ENCODE data around the gene ADCY3. TPM values are rescaled to one million over a fixed set of nuclear protein-coding genes. Genes with fewer than 3 reads are reported as not detected.
A peak's percentile ranks its signal among the peaks of the same experiment; 100 is the strongest.

The ADCY3 gene
- total and polyA plus RNA-seq, 2 of the 13 experiments (the other 11 are each of a cell fraction or from before 2014, with no cell fraction given): 0.11 to 0.61 TPM

DNA sequence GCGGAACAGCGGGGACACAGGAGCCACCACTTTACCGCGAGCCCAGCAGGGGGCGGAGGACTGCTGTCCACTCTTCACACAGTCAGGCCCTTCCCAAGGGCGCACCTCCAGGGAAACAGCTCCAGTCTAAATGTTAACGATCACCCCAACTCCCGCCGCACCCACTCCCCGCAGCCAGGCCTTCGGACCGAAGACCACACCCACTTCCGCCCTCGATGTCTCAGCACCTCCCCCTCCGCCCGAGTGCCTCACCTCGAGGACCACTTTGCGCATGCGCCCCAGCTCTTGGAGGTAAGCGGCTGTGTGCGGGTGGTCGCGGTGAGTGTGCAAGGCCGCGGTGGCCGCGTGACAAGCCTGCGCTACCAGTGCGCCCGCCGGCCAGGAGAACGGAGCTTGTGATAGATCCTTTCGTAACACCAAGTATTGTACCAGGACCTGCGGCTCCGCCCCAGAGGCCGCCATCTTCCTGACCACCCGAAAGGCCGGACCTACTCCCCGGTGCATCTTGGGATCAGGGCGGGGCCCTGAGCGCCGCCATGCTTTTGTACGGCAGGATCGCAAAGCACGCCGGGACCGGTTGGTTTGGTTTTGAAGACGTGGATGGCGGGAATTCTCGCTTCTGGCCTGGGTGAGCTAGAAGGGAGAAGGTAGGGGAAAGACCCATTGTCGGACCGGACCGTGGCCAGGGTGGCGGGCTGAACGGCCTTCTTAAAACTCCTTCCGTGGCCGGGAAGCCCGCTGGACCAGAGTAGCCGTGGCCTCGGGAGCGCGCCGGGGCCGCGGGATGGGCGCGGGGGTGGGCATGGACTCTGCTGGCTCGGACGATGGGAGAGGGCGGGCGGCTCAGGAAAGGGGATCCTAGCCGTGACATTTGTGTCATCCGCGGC, 126.9 kb downstream of the ADCY3 start, which contains the start of the genes CENPO and PTRHD1 (continued):
- TF ChIP-seq ZFY (CRISPR knock-in tag; IDR thresholded peaks at IDR 0.05) (peak; percentile 98), NFE2 (CRISPR knock-in tag; IDR thresholded peaks at IDR 0.05) (no peak; the same call in 1 of the 2 replicates), ZNF354B (CRISPR knock-in tag; IDR thresholded peaks at IDR 0.05) (no peak), DR1 (CRISPR knock-in tag; IDR thresholded peaks at IDR 0.05) (peak; percentile 98), ONECUT2 (CRISPR knock-in tag; IDR thresholded peaks at IDR 0.05) (no peak; the same call in 1 of the 2 replicates), ISL2 (CRISPR knock-in tag; IDR thresholded peaks at IDR 0.05) (peak; percentile 47), ZNF224 (CRISPR knock-in tag; IDR thresholded peaks at IDR 0.05) (peak; percentile 57; the same call in 1 of the 2 replicates), PRPF4 (IDR thresholded peaks at IDR 0.05; ENCODE audit: low read depth, low read length, poor library complexity, severe bottlenecking) (no peak), AGO2 (optimal IDR thresholded peaks at IDR 0.05; ENCODE audit: low read depth, low read length) (peak; percentile 85), ZFP37 (CRISPR knock-in tag; IDR thresholded peaks at IDR 0.05; ENCODE audit: borderline replicate concordance) (peak; percentile 56), CCDC6 (CRISPR knock-in tag; IDR thresholded peaks at IDR 0.05) (peak; percentile 92), SUZ12 (IDR thresholded peaks at IDR 0.05; ENCODE audit: low read depth, low read length) (peak; percentile 85), SNRNP70 (IDR thresholded peaks at IDR 0.05; ENCODE audit: low read depth, low read length) (no peak), SMAD3 (CRISPR knock-in tag; IDR thresholded peaks at IDR 0.05) (peak; percentile 82; the same call in 1 of the 2 replicates), ZNF879 (CRISPR knock-in tag; IDR thresholded peaks at IDR 0.05) (0 out of 2 replicates have a peak, but pooled peaks have one; percentile 75), PHF5A (CRISPR knock-in tag; IDR thresholded peaks at IDR 0.05; ENCODE audit: low read depth, unreplicated experiment) (peak; percentile 80), ZNF337 (CRISPR knock-in tag; IDR thresholded peaks at IDR 0.05; ENCODE audit: borderline replicate concordance, low read depth) (no peak), ZNF839 (CRISPR knock-in tag; IDR thresholded peaks at IDR 0.05; ENCODE audit: borderline replicate concordance) (0 out of 2 replicates have a peak, but pooled peaks have one; percentile 64)
- TF ChIP-seq, protein P1, sequence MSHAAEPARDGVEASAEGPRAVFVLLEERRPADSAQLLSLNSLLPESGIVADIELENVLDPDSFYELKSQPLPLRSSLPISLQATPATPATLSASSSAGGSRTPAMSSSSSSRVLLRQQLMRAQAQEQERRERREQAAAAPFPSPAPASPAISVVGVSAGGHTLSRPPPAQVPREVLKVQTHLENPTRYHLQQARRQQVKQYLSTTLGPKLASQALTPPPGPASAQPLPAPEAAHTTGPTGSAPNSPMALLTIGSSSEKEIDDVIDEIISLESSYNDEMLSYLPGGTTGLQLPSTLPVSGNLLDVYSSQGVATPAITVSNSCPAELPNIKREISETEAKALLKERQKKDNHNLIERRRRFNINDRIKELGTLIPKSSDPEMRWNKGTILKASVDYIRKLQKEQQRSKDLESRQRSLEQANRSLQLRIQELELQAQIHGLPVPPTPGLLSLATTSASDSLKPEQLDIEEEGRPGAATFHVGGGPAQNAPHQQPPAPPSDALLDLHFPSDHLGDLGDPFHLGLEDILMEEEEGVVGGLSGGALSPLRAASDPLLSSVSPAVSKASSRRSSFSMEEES (CRISPR knock-in tag; IDR thresholded peaks at IDR 0.05): no peak
- TF ChIP-seq, protein P2, sequence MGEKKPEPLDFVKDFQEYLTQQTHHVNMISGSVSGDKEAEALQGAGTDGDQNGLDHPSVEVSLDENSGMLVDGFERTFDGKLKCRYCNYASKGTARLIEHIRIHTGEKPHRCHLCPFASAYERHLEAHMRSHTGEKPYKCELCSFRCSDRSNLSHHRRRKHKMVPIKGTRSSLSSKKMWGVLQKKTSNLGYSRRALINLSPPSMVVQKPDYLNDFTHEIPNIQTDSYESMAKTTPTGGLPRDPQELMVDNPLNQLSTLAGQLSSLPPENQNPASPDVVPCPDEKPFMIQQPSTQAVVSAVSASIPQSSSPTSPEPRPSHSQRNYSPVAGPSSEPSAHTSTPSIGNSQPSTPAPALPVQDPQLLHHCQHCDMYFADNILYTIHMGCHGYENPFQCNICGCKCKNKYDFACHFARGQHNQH (CRISPR knock-in tag; IDR thresholded peaks at IDR 0.05): peak; percentile 92
- TF ChIP-seq, protein P3, sequence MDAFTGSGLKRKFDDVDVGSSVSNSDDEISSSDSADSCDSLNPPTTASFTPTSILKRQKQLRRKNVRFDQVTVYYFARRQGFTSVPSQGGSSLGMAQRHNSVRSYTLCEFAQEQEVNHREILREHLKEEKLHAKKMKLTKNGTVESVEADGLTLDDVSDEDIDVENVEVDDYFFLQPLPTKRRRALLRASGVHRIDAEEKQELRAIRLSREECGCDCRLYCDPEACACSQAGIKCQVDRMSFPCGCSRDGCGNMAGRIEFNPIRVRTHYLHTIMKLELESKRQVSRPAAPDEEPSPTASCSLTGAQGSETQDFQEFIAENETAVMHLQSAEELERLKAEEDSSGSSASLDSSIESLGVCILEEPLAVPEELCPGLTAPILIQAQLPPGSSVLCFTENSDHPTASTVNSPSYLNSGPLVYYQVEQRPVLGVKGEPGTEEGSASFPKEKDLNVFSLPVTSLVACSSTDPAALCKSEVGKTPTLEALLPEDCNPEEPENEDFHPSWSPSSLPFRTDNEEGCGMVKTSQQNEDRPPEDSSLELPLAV (CRISPR knock-in tag; conservative IDR thresholded peaks at IDR 0.05; ENCODE audit: low read depth): no peak; the same call in 1 of the 2 replicates
- TF ChIP-seq, protein P4, sequence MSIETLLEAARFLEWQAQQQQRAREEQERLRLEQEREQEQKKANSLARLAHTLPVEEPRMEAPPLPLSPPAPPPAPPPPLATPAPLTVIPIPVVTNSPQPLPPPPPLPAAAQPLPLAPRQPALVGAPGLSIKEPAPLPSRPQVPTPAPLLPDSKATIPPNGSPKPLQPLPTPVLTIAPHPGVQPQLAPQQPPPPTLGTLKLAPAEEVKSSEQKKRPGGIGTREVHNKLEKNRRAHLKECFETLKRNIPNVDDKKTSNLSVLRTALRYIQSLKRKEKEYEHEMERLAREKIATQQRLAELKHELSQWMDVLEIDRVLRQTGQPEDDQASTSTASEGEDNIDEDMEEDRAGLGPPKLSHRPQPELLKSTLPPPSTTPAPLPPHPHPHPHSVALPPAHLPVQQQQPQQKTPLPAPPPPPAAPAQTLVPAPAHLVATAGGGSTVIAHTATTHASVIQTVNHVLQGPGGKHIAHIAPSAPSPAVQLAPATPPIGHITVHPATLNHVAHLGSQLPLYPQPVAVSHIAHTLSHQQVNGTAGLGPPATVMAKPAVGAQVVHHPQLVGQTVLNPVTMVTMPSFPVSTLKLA (IDR thresholded peaks at IDR 0.05): peak; percentile 30
- TF ChIP-seq, protein P5, sequence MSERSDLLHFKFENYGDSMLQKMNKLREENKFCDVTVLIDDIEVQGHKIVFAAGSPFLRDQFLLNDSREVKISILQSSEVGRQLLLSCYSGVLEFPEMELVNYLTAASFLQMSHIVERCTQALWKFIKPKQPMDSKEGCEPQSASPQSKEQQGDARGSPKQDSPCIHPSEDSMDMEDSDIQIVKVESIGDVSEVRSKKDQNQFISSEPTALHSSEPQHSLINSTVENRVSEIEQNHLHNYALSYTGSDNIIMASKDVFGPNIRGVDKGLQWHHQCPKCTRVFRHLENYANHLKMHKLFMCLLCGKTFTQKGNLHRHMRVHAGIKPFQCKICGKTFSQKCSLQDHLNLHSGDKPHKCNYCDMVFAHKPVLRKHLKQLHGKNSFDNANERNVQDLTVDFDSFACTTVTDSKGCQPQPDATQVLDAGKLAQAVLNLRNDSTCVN (CRISPR knock-in tag; IDR thresholded peaks at IDR 0.05; ENCODE audit: borderline replicate concordance): no peak; the same call in 1 of the 2 replicates

All from HepG2 (cell line).